Caco-2 (cell line): ENCODE measurements around the gene CPNE1. TPM values are rescaled to one million over a fixed set of nuclear protein-coding genes. Genes with fewer than 3 reads are reported as not detected.

Experiments
- BruUV-seq: library from RNA; stranded (reverse); fragments of 400-500 nt; replicated peaks from 2 replicates; lab custom pipeline; 2021; lab: Mats Ljungman, UMichigan
- CTCF ChIA-PET: fragments of 300-600 bp; sonication (Branson Sonifier 250); formaldehyde crosslinking; loops from one replicate; lab custom pipeline; 2022; ENCODE audit warnings: antibody characterized with exemption; lab: Charles Lee
- POLR2A ChIA-PET: fragments of 300-600 bp; sonication (Branson Sonifier 250); formaldehyde crosslinking; loops from one replicate; lab custom pipeline; 2022; ENCODE audit warnings: antibody characterized with exemption; lab: Charles Lee
- DNase-seq, 2 experiments: peaks; one replicate each; pipeline versions ENCODE4 v3.0.0 to v3.0.0-alpha.2; 2020 to 2022
- H3K27me3 ChIP-seq: replicated peaks from 2 replicates; pipeline ENCODE4 v1.6.0; 2011; ENCODE audit warnings: low read length; ENCODE audit not compliant: control insufficient read depth, insufficient read depth
- H3K36me3 ChIP-seq: 2 replicates; pipeline ENCODE4 v1.5.1; 2011; ENCODE audit warnings: low read length; ENCODE audit not compliant: control insufficient read depth, insufficient read depth
- H3K4me1 ChIP-seq: fragments of 250-450 bp; sonication (Bioruptor Pico); 2 replicates; pipeline ENCODE4 v1.5.1; 2020; ENCODE audit warnings: mild to moderate bottlenecking
- H3K4me3 ChIP-seq: 2 replicates; pipeline ENCODE4 v1.5.1; 2011; ENCODE audit warnings: low read depth, mild to moderate bottlenecking, control low read depth, low read length
- H3K9me3 ChIP-seq: fragments of 250-450 bp; sonication (Bioruptor Pico); 2 replicates; pipeline ENCODE4 v1.5.1; 2020; ENCODE audit warnings: mild to moderate bottlenecking, moderate library complexity
- H3K27ac Mint-ChIP-seq: one replicate; pipeline ENCODE4 v1.8.0; 2022; ENCODE audit warnings: mixed read lengths; ENCODE audit not compliant: unreplicated experiment
- H3K27me3 Mint-ChIP-seq: one replicate; pipeline ENCODE4 v1.8.0; 2022; ENCODE audit warnings: mixed read lengths; ENCODE audit not compliant: insufficient read depth, unreplicated experiment
- H3K36me3 Mint-ChIP-seq: one replicate; pipeline ENCODE4 v1.8.0; 2022; ENCODE audit warnings: mild to moderate bottlenecking, mixed read lengths; ENCODE audit not compliant: insufficient read depth, unreplicated experiment
- H3K4me1 Mint-ChIP-seq: one replicate; pipeline ENCODE4 v1.8.0; 2022; ENCODE audit warnings: low read depth, mixed read lengths; ENCODE audit not compliant: unreplicated experiment
- H3K4me3 Mint-ChIP-seq: one replicate; pipeline ENCODE4 v1.8.0; 2022; ENCODE audit warnings: mild to moderate bottlenecking, moderate library complexity, mixed read lengths; ENCODE audit not compliant: unreplicated experiment
- H3K9me3 Mint-ChIP-seq: one replicate; pipeline ENCODE4 v1.8.0; 2022; ENCODE audit warnings: mixed read lengths; ENCODE audit not compliant: unreplicated experiment
- intact Hi-C: fragments of 100-400 bp; cut with micrococcal nuclease; formaldehyde crosslinking; loops from one replicate; pipeline ENCODE4 v1.10.0; 2022; ENCODE audit not compliant: unreplicated experiment
- total RNA-seq: library from RNA; stranded (reverse); gene quantifications from 2 replicates; pipeline ENCODE4 v1.2.3, GENCODE V29; 2022
- TF ChIP-seq, protein P1 (sequence below), 2 experiments: fragments of 200-600 bp in 1 of 2; IDR thresholded peaks; 1 replicate in 1 of 2; 2 replicates in 1 of 2; pipeline versions ENCODE4 v1.5.1 to v1.8.0; 2011 to 2022; ENCODE audit warnings: antibody characterized with exemption in 1 of 2, control low read depth in 1 of 2, inconsistent platforms in 1 of 2, low read depth in 1 of 2, low read length in 1 of 2, mild to moderate bottlenecking in 1 of 2, moderate library complexity in 1 of 2; ENCODE audit not compliant: insufficient read depth in 1 of 2, severe bottlenecking in 1 of 2, unreplicated experiment in 1 of 2

CPNE1 gene
- total RNA-seq, 1 experiment from 2014 or later, result 833 TPM

- H3K4me1 Mint-ChIP-seq, result peaks cover 13% of the 10 kb centered on the region
- Histone ChIP-seq H3K27me3 (no peaks in the 10 kb centered on the region), H3K36me3 (no peaks in the 10 kb centered on the region), H3K9me3 (no peaks in the 10 kb centered on the region), H3K4me1 (peaks cover 15% of the 10 kb centered on the region), H3K4me3 (no peak overlapping the region)
- no peak overlapping the region for H3K27ac Mint-ChIP-seq
- no peak for DNase-seq
- no peak overlapping the region for H3K4me3 Mint-ChIP-seq
- no peaks in the 10 kb centered on the region for H3K36me3 Mint-ChIP-seq
- intact Hi-C loops, result loop anchor here (5.0 kb wide), 1 partner anchor 42 kb away; no protein-coding TSS in a partner anchor
- BruUV-seq, result no TSS peak
- peaks cover 3% of the 10 kb centered on the region for H3K27me3 Mint-ChIP-seq
- H3K9me3 Mint-ChIP-seq, result no peaks in the 10 kb centered on the region
- ChIA-PET POLR2A (no interaction called here), CTCF (interaction anchor here (0.6 to 3.2 kb wide), 5 partner anchors 9 to 35 kb away, joined by 3 to 14 read pairs (median 4); partner anchors contain the start of gene SPAG4)
- TF ChIP-seq, protein P1, sequence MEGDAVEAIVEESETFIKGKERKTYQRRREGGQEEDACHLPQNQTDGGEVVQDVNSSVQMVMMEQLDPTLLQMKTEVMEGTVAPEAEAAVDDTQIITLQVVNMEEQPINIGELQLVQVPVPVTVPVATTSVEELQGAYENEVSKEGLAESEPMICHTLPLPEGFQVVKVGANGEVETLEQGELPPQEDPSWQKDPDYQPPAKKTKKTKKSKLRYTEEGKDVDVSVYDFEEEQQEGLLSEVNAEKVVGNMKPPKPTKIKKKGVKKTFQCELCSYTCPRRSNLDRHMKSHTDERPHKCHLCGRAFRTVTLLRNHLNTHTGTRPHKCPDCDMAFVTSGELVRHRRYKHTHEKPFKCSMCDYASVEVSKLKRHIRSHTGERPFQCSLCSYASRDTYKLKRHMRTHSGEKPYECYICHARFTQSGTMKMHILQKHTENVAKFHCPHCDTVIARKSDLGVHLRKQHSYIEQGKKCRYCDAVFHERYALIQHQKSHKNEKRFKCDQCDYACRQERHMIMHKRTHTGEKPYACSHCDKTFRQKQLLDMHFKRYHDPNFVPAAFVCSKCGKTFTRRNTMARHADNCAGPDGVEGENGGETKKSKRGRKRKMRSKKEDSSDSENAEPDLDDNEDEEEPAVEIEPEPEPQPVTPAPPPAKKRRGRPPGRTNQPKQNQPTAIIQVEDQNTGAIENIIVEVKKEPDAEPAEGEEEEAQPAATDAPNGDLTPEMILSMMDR (IDR thresholded peaks at IDR 0.05; ENCODE audit: insufficient read depth in 1 of 2, low read depth in 1 of 2, low read length in 1 of 2, severe bottlenecking in 1 of 2, unreplicated experiment in 1 of 2), result no peak
Measured at GRCh38 chr20:35603695-35604448, 60.8 kb downstream of the CPNE1 start.

- BruUV-seq, result no TSS peak
- peaks cover 15% of the 10 kb centered on the region for H3K4me1 ChIP-seq
- intact Hi-C loops, result loop anchor here (5.0 kb wide), 1 partner anchor 41 kb away; no protein-coding TSS in a partner anchor
- Mint-ChIP-seq H3K27me3 (peaks cover 3% of the 10 kb centered on the region), H3K4me1 (peaks cover 13% of the 10 kb centered on the region), H3K27ac (no peak overlapping the region), H3K9me3 (no peaks in the 10 kb centered on the region), H3K4me3 (peak overlapping the region; percentile 23), H3K36me3 (no peaks in the 10 kb centered on the region)
- H3K36me3 ChIP-seq, result no peaks in the 10 kb centered on the region
- TF ChIP-seq, protein P1 (IDR thresholded peaks at IDR 0.05; ENCODE audit: insufficient read depth in 1 of 2, low read depth in 1 of 2, low read length in 1 of 2, severe bottlenecking in 1 of 2, unreplicated experiment in 1 of 2), result no peak
- no peaks in the 10 kb centered on the region for H3K27me3 ChIP-seq
- no peak overlapping the region for H3K4me3 ChIP-seq
- ChIA-PET CTCF (interaction anchor here (0.6 to 3.2 kb wide), 5 partner anchors 10 to 16 kb away, joined by 3 to 14 read pairs (median 5); partner anchors contain the start of gene SPAG4), POLR2A (no interaction called here)
- no peaks in the 10 kb centered on the region for H3K9me3 ChIP-seq
- no peak for DNase-seq
Measured at GRCh38 chr20:35602851-35603495, 61.7 kb downstream of the CPNE1 start.

DNA sequence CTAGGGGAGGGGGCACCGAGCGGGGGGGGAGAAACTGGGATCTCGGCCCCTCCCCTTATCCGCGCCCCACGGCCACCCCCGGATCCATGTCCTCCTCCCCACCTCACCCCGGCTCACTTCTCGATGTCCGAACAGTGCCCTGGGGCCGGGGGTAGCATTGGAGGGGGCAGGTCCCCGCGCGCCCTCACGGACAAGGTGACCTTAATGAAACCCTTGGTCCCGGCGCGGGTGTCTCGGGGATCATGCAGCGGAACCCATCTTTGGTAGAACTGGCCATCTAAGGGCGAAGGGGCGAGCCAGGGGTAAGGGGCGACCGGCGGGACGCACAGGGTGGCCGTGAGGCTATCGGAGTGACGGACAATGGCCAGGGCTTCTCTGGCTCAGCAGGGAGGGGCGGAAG lies 62.7 kb downstream of the CPNE1 start:
- H3K27ac Mint-ChIP-seq, result no peak overlapping the region
- Histone ChIP-seq H3K9me3 (no peaks in the 10 kb centered on the region), H3K36me3 (no peaks in the 10 kb centered on the region), H3K4me3 (peak overlapping the region; percentile 51), H3K27me3 (no peaks in the 10 kb centered on the region), H3K4me1 (peaks cover 8% of the 10 kb centered on the region)
- H3K4me1 Mint-ChIP-seq, result peaks cover 4% of the 10 kb centered on the region
- CTCF ChIA-PET, result interaction anchor here (0.9 to 2.0 kb wide), 15 partner anchors 13 to 352 kb away, joined by 3 to 37 read pairs (median 5); partner anchors contain the start of genes ERGIC3, NFS1, ROMO1 and SCAND1
- BruUV-seq, result no TSS peak
- H3K27me3 Mint-ChIP-seq, result peaks cover 10% of the 10 kb centered on the region
- POLR2A ChIA-PET, result interaction anchor here (0.6 to 1.5 kb wide), 4 partner anchors 14 to 140 kb away, joined by 3 to 6 read pairs (median 6); partner anchors contain the start of genes RBM39 and SPAG4
- TF ChIP-seq, protein P1 (IDR thresholded peaks at IDR 0.05; ENCODE audit: insufficient read depth in 1 of 2, low read depth in 1 of 2, low read length in 1 of 2, severe bottlenecking in 1 of 2, unreplicated experiment in 1 of 2), result no peak
- no peaks in the 10 kb centered on the region for H3K9me3 Mint-ChIP-seq
- intact Hi-C loops, result loop anchor here (1.0 to 5.0 kb wide), 2 partner anchors 14 to 40 kb away; no protein-coding TSS in a partner anchor
- no peak for DNase-seq
- H3K4me3 Mint-ChIP-seq, result peak overlapping the region; percentile 68
- no peaks in the 10 kb centered on the region for H3K36me3 Mint-ChIP-seq
